AG08396 (cell line): ENCODE results near the gene OCSTAMP.

Source experiments
- DNase-seq: peaks from one replicate; pipeline ENCODE4 v3.0.0; 2012; ENCODE audit warnings: low spot score, mixed read lengths

The OCSTAMP gene

DNA sequence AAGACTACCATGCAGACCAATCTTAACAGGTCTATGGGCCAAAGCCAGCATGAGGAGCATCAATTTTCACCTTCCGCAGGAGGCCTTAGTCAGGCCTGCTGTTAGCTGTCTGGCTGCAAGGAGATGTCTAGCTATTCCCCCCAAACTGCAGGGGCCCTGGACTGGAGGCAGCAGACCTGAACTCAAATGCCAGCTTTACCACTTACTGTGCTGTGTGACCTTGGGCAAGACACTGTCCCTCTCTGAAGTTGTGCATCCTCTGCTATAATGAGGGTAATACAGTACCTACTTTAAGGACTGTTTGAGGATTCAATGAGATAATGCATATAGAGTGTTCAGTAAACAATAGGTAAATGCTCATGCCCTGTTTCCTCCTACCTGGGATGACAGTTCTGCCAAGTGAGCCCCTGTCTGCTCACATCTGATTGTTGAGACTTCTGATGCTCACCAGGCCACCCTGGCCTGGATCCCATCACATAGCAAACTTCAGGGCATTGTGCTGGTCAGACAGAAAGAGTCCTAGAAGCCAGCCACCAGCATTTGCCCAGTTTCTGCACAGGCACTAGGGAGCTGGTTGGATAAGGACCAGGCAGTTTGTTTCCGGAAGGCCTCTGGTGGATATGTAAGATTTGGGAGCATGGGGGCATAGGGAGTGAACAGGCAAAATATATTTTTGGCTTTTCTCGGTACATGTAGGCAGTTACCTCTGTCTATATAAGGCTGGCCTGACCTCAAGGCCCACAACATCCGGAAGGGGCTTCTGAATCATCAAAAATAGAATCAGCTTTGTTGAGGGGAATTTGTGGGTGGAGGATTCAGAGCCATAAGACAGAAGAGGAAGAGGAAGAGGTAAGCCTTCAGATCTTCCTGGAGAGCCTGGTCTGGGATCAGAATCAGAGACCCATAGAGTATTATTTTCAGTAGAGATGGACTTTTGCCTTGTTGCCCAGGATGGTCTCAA lies 2.3 kb upstream of the OCSTAMP start:
- no peak for DNase-seq

DNA sequence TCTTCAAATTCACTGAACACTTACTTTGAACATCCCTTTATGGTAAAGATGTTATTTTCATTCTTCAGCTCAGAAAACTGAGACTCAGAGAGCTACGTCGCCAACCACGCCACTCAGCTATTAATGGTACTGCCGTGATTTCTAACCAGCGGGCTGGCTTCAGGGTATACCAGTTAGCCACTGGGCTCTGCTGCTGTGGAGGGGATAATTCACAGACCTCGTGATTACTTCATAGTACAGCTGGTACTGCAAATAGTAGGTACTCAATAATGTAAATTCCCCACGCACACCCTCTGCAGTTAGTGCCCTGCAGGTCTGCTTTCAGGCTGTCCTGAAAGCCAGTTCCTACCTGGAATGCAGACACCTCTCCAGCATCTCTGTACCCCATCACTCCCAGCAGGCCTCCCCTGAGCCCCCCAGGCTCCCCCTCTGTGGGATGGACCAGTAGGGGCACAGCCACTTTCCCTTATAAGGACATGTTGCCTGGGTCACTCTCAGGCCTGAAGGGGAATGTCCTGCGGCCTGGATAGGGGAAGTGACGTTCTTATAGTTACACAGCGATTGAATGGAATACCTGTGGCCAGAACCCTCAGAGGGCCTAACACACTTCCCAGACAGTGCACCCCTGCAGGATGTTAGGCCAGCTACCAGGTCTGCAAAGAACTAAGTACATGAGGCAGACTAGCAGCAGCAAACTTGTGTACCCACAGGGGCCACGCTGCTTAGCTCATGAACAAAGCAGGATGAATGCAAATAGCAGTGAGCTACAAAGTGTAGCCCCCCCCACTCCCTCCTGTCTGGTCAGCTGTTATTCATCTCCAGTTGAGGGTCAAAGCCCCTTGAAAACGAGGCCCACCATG lies 1.3 kb upstream of the OCSTAMP start:
- DNase-seq = no peak

- DNase-seq = no peak
Observed at GRCh38 chr20:46549188-46549972, 1.1 kb downstream of the OCSTAMP start.

- DNase-seq = no peak
Observed at GRCh38 chr20:46548688-46549087, 1.8 kb downstream of the OCSTAMP start.

DNA sequence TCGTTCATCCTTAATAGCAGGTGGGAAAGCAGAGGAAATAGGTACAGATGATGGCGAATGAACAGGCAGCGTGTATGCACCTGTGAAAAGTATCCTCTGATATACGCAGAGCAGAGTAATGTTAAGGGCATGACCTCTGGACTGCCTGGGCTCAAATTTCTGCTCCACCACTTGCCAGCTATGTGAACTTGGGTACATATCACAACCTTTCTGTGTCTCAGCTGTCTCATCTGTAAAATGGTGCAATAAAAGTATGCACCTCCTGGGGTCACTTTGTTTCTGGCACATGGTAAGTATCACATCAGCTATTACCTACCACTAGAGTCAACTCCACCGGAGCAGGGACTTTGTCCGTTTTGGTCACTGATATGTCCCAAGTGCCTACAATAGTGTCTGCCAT lies 2.5 kb downstream of the OCSTAMP start:
- DNase-seq = no peak

DNA sequence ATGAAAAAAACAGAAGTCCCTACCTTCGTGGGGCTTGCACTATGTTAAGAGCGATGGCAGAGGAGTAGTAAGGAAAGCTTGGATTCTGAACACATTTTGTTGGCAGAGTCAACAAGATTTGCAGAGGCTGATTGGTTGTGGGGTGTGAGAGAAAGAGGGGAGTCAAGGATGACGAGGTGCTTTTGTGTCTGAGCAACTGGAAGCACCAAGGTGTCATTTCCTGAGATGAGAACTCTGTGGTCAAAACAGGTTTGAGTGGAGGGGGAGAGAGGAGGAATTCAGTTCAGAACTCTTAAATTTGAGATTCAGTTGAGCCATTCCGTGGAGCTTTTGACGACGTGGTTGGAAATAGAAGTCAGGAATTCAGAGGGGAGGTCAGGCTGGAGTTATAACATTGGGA lies 3.5 kb downstream of the OCSTAMP start:
- no peak for DNase-seq

DNA sequence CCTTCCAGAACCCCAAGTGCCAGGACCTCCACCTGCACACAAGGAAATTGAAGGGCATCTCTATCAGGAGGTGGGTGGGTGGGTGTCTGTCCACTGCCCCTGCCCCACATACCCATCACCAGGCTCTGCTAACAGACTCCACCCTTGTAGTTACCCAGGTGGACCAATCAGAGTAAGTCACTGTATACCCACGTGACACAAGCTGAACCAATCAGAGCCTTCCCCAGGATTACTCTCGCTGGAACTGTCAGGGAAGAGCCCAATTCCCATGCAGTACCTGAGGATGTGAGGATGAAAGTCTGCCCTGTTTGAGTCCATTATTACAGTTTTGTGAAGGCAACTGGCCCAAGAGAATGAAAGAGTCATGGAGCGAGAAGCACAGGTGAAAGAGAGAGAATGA lies 4.2 kb downstream of the OCSTAMP start:
- DNase-seq = no peak

- no peak for DNase-seq
Observed at GRCh38 chr20:46545827-46546138, 4.7 kb downstream of the OCSTAMP start.

DNA sequence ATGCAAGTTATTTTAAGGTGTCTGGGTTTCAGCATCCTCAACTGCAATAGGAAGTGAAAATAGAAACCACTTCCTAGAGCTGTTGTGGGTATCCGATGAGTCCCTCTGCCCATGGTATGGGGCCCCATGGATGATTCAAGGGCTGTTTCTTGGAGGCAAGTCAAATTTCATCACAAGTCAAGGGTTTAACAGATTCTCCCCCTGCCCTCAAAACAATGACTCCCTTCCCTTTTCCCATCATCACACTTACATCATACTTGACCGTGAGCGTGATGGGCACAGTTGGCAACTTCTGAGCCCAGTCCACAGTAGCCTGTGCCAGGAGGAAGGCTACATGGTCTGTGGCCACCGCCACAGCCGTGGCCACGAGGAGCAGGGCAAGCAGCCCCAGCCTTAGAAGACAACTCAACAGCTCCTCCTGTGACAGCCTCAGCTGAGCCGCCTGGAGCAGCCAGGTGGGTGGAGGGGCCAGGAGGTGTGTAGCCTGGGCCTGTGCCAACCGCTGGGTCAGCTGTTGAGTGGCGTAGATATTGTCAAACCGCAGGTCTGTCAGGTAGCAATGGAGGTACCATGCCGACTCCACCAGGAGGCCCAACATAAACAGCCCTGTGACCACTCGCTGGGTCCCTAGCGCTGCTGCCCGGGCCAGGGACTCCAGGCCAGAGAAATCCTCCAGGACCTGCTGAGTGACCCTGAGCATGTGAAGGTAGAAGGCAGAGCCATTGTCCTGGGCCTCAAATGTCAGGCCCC lies 5.2 kb downstream of the OCSTAMP start:
- DNase-seq = no peak

- DNase-seq = no peak
Observed at GRCh38 chr20:46544576-46544975, 5.9 kb downstream of the OCSTAMP start.

DNA sequence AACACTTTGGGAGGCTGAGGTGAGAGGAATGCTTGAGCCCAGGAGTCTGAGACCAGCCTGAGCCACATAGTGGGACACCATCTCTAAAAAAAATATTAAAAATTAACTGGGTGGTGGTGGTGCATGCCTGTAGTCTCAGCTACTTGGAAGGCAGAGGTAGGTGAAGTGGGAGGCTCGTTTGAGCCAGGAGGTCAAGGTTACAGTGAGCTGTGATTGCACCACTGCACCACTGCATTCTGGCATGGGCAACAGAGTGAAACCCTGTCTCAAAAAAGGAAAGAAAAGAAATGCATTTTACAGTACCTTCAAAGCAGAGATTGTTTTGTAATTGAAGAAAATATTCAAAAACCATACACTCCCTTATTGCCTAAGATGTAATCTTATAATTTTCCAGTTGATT lies 6.5 kb downstream of the OCSTAMP start:
- no peak for DNase-seq

GRCh38 chr20:46543033-46543432 lies 7.4 kb downstream of the OCSTAMP start:
- DNase-seq = no peak

DNA sequence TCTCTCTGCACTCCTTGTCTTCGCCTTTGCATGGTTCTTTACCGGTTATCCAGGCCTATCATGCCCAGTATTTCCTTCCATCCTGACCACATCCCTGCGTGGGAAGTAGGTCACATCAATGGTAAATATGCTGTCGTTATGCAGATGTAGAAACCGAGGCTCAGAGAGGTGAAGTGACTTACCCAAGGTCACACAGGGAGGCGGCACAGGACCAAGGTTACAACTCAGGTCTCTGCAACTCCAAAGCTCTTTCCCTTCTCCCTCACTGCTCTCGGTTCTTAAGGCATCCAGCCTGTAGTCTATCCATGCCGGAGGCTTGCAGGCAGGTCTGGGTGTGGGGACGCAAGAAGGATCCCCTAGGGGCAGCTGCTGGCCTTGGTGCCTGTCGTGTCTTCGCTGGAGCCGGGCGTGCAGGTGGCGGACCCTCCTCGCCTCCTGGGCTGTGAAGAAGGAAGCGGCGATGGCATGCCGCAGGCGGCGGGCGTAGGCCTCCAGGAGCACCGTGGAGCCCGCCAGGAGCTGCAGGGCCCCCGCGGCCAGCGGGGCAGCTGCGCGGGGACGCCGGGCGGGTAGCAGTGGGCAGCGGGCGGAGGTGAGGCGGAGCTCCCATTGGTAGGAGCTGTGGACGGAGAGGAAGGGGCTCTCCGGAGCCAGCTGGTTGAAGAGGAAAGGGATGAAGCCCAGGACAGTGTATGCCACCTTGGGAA lies 9.1 kb downstream of the OCSTAMP start:
- no peak for DNase-seq

DNA sequence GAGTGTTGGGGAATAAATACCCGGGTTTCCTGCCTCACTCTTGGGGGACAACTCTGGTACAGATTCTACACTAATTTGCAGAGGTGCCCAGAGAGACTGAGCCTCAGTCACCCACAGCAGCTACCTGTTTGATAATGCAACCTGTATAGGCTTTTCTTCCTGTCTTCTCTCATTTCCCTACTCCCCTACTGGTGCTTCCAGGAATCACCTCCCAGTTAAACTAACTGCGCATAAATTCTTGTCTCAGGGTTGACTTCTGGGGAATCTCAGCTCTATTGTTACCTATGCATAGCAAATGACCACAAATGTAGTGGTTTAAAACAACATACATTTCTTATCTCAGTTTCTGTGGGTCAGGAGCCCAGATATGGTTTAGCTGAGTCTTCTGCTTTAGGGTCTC lies 11.3 kb downstream of the OCSTAMP start:
- DNase-seq = no peak

GRCh38 chr20:46530640-46531039 lies 19.8 kb downstream of the OCSTAMP start:
- no peak for DNase-seq

DNA sequence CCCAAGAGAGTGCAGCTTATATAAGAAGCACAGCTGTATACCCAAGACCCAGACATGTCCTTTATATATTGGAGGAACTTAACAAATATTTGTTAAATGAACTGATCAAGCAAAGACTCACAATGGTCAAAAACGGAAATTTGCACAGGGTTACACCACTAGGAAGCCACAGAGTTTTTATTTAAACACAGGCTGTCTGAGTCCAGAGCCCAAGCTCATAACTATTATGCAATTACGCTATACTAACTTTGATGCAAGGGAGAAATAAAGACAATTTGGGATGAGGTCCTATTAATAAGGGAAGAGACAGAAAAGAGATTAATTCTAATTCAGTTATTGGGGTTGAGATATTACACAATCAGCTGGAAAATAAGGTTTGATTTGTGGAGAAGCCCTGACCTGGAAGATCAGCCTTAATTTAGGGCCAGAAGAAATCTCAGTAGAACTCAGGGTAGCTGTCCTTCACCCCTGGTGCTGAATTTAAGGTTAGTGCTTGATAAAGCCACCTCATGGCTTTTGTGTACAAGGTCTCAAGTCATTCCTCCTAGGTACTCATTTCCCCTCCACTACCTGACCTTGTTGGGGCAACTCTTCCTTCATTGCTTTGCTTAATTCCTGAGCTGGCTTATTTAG lies 26.6 kb downstream of the OCSTAMP start:
- no peak for DNase-seq

GRCh38 chr20:46523108-46523507 lies 27.3 kb downstream of the OCSTAMP start:
- DNase-seq = no peak

DNA sequence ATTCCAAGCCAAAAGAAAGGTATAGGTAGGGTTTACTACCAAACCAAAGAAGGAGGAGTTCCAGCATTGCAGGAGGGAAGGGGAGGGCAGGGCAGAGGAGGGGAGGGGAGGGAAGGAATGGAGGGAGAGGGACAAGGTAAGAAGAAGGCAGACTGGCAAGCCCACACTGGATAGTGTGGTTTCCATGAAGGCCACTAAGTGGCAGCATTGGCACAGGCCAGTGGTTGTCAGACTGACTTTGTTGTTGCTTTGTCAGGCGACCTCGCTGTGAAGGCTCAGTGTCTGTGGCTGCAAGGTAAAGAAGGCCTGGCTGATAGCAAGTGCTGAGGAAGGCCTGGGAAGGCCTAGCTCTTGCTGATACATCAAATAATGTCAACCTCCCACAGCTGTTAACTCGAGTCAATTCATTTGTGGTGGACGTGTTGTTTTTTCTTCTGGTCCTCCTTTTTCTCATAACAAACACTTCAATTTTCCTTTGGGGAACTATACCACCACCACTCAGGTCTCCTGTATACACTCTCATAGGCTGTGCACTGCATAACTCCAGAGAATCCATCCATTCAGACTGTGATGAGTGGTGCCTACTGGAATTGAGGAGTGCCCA lies 29.4 kb downstream of the OCSTAMP start:
- peak; percentile 74 for DNase-seq

GRCh38 chr20:46520540-46520939 lies 29.9 kb downstream of the OCSTAMP start:
- DNase-seq = no peak

GRCh38 chr20:46519471-46520068 lies 30.9 kb downstream of the OCSTAMP start:
- no peak for DNase-seq
